GM12891 (cell line): ENCODE data around the gene DPEP1.

Experiments
- PAX5 ChIP-seq: IDR thresholded peaks from 2 replicates; pipeline ENCODE4 v1.6.1; 2011; ENCODE audit warnings: low read length, moderate library complexity, mild to moderate bottlenecking; ENCODE audit not compliant: insufficient read depth, severe bottlenecking
- POLR2A ChIP-seq: IDR thresholded peaks from 2 replicates; pipeline ENCODE4 v1.6.1; 2011; ENCODE audit warnings: low read depth, low read length, control low read depth
- POLR2AphosphoS5 ChIP-seq: IDR thresholded peaks from 2 replicates; pipeline ENCODE4 v1.6.1; 2011; ENCODE audit warnings: low read depth, low read length, control low read depth
- SPI1 ChIP-seq: IDR thresholded peaks from 2 replicates; pipeline ENCODE4 v1.6.1; 2011; ENCODE audit warnings: low read depth, low read length, control low read depth
- TAF1 ChIP-seq: IDR thresholded peaks from 2 replicates; pipeline ENCODE4 v1.6.1; 2011; ENCODE audit warnings: low read depth, low read length, control low read depth

DNA sequence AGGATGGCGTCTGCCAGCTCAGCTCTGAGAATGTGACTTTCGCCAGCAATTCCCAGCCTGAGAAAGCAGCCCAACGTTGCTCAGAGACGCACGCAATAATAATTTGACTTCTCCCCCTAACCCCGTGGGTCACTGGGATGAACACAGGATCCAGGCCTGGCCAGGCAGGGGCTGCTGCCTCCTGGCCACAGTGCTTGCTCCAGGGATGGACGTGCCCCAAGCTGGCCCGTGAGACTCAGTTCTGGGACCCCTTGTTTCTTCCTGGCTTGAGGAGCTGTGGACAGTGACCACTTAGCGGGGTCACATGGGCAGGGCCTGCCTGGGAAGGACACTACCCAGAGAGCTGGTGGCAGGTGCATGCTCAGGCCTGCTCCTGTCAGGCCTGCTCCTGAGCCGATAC, 13.5 kb upstream of the DPEP1 start:
- TF ChIP-seq POLR2AphosphoS5, result no peak
- TF ChIP-seq POLR2A, result no peak
- TF ChIP-seq TAF1, result no peak
- TF ChIP-seq SPI1, result no peak
- no peak for TF ChIP-seq PAX5
